HEK293 (cell line): Measurements from ENCODE around the gene WFDC12.

ENCODE experiments used
- CTCF ChIA-PET: fragments of 350-600 bp; formaldehyde crosslinking; extraction: SDS; loops from one replicate; lab custom pipeline; 2021; ENCODE audit warnings: antibody characterized with exemption; lab: Yijun Ruan, JAX
- POLR2A ChIA-PET: fragments of 300-600 bp; formaldehyde crosslinking; extraction: SDS; loops from one replicate; lab custom pipeline; 2020; ENCODE audit warnings: antibody characterized with exemption, inconsistent platforms; lab: Yijun Ruan, JAX
- H3K27ac ChIP-seq: fragments of 200-500 bp; sonication (Bioruptor generic); 2 replicates; pipeline ENCODE4 v1.5.1; 2014; ENCODE audit warnings: low read depth, low read length, control low read depth, inconsistent platforms; ENCODE audit errors: extremely low read depth
- H3K36me3 ChIP-seq, 2 experiments: fragments of 200-500 bp in 1 of 2; sonication (Bioruptor generic) in 1 of 2; 1 replicate in 1 of 2; 2 replicates in 1 of 2; pipeline ENCODE4 v1.5.1; 2014 to 2017; ENCODE audit warnings: inconsistent platforms in 2 of 2, low read length in 2 of 2; ENCODE audit not compliant: control insufficient read depth in 2 of 2, insufficient read depth in 1 of 2
- H3K4me1 ChIP-seq: fragments of 200-500 bp; sonication (Bioruptor generic); 2 replicates; pipeline ENCODE4 v1.5.1; 2014; ENCODE audit warnings: mild to moderate bottlenecking, low read length, inconsistent platforms; ENCODE audit not compliant: control insufficient read depth, insufficient read depth
- H3K4me3 ChIP-seq: 2 replicates; pipeline ENCODE4 v1.5.1; 2011; ENCODE audit warnings: low read depth, mild to moderate bottlenecking, control low read depth, low read length, moderate library complexity
- H3K9me3 ChIP-seq: fragments of 200-500 bp; sonication (Bioruptor generic); 2 replicates; pipeline ENCODE4 v1.5.1; 2014; ENCODE audit warnings: low read depth, low read length, inconsistent platforms; ENCODE audit not compliant: control insufficient read depth, insufficient read depth
- BCL11B ChIP-seq: fragments of 450-650 bp; formaldehyde crosslinking; IDR thresholded peaks from 2 replicates; pipeline ENCODE4 v1.5.1; 2016; ENCODE audit warnings: low read depth, missing biosample characterization, missing genetic modification characterization
- HOXA7 ChIP-seq: sonication (generic); formaldehyde crosslinking; IDR thresholded peaks from 2 replicates; pipeline ENCODE4 v1.8.1; 2022; ENCODE audit warnings: missing genetic modification reagents, borderline replicate concordance
- REST ChIP-seq: fragments of 450-650 bp; formaldehyde crosslinking; IDR thresholded peaks from 2 replicates; pipeline ENCODE4 v1.5.1; 2016; ENCODE audit warnings: missing biosample characterization, missing genetic modification characterization
- ZEB2 ChIP-seq: fragments of 450-650 bp; formaldehyde crosslinking; IDR thresholded peaks from 2 replicates; pipeline ENCODE4 v1.5.1; 2016; ENCODE audit warnings: missing biosample characterization, missing genetic modification characterization
- ZIC2 ChIP-seq: fragments of 450-650 bp; formaldehyde crosslinking; IDR thresholded peaks from 2 replicates; pipeline ENCODE4 v1.5.1; 2016; ENCODE audit warnings: missing biosample characterization, missing genetic modification characterization
- ZNF211 ChIP-seq: fragments of 450-650 bp; formaldehyde crosslinking; IDR thresholded peaks from 2 replicates; pipeline ENCODE4 v1.5.1; 2016; ENCODE audit warnings: low read depth, missing biosample characterization, missing genetic modification characterization
- ZNF24 ChIP-seq: fragments of 450-650 bp; formaldehyde crosslinking; IDR thresholded peaks from 2 replicates; pipeline ENCODE4 v1.5.1; 2016; ENCODE audit warnings: missing biosample characterization, missing genetic modification characterization
- ZNF341 ChIP-seq: fragments of 450-650 bp; formaldehyde crosslinking; IDR thresholded peaks from 2 replicates; pipeline ENCODE4; 2016; ENCODE audit warnings: low read depth, missing biosample characterization, missing genetic modification characterization
- ZNF449 ChIP-seq: fragments of 450-650 bp; formaldehyde crosslinking; IDR thresholded peaks from 2 replicates; pipeline ENCODE4 v1.5.1; 2017; ENCODE audit warnings: missing biosample characterization, mild to moderate bottlenecking, missing genetic modification characterization, moderate library complexity
- ZNF473 ChIP-seq: fragments of 450-650 bp; formaldehyde crosslinking; IDR thresholded peaks from 2 replicates; pipeline ENCODE4 v1.5.1; 2017; ENCODE audit warnings: missing biosample characterization, missing genetic modification characterization
- ZNF518A ChIP-seq: fragments of 450-650 bp; formaldehyde crosslinking; conservative IDR thresholded peaks from 2 replicates; pipeline ENCODE4 v1.5.1; 2016; ENCODE audit warnings: low read depth, missing biosample characterization, missing genetic modification characterization
- ZNF654 ChIP-seq: fragments of 450-650 bp; formaldehyde crosslinking; IDR thresholded peaks from 2 replicates; pipeline ENCODE4 v1.5.1; 2016; ENCODE audit warnings: low read depth, missing biosample characterization, missing genetic modification characterization
- ZNF677 ChIP-seq: fragments of 450-650 bp; IDR thresholded peaks from 2 replicates; pipeline ENCODE4 v1.5.0; 2018; ENCODE audit warnings: missing biosample characterization, mild to moderate bottlenecking, missing genetic modification characterization, moderate library complexity
- ZNF707 ChIP-seq: fragments of 450-650 bp; formaldehyde crosslinking; IDR thresholded peaks from 2 replicates; pipeline ENCODE4 v1.5.1; 2016; ENCODE audit warnings: missing biosample characterization, missing genetic modification characterization
- ZNF777 ChIP-seq: fragments of 450-650 bp; formaldehyde crosslinking; IDR thresholded peaks from 2 replicates; pipeline ENCODE4 v1.5.1; 2017; ENCODE audit warnings: missing biosample characterization, missing genetic modification characterization, borderline replicate concordance
- ZSCAN30 ChIP-seq: fragments of 450-650 bp; IDR thresholded peaks from 2 replicates; pipeline ENCODE4 v1.5.1; 2018; ENCODE audit warnings: missing biosample characterization, mild to moderate bottlenecking, missing genetic modification characterization, moderate library complexity

WFDC12 gene

GRCh38 chr20:45112754-45113153 is 11.5 kb downstream of the WFDC12 start (continued):
- no peak for TF ChIP-seq ZNF707 (tag by site-specific recombination)
- no peak for TF ChIP-seq ZNF341 (tag by site-specific recombination)
- no peak for TF ChIP-seq ZNF24
- no peak for TF ChIP-seq ZEB2 (tag by site-specific recombination)

GRCh38 chr20:45111799-45112471 is 12.3 kb downstream of the WFDC12 start:
- no peaks in the 10 kb centered on the region for H3K9me3 ChIP-seq
- no peak overlapping the region for H3K27ac ChIP-seq
- no peak overlapping the region for H3K4me3 ChIP-seq
- no peaks in the 10 kb centered on the region for H3K4me1 ChIP-seq
- ChIA-PET POLR2A (no interaction called here), CTCF (interaction anchor here (0.6 to 6.3 kb wide), 27 partner anchors 8 to 203 kb away, joined by 3 to 44 read pairs (median 4); partner anchors contain the start of gene WFDC12)
- TF ChIP-seq ZNF654 (tag by site-specific recombination) (peak; percentile 31), ZNF677 (tag by site-specific recombination) (no peak)
- H3K36me3 ChIP-seq: no peaks in the 10 kb centered on the region

GRCh38 chr20:45111285-45111684 is 13.0 kb downstream of the WFDC12 start:
- TF ChIP-seq ZSCAN30 (tag by site-specific recombination): no peak
- peak; percentile 43; the same call in 1 of the 2 replicates for TF ChIP-seq ZNF449
- peak; percentile 56 for TF ChIP-seq ZIC2 (tag by site-specific recombination)
- no peak for TF ChIP-seq ZNF518A
- TF ChIP-seq ZNF473 (tag by site-specific recombination): no peak
- TF ChIP-seq BCL11B (tag by site-specific recombination): no peak
- no peak for TF ChIP-seq ZNF211 (tag by site-specific recombination)
- TF ChIP-seq REST: no peak
- TF ChIP-seq ZNF777 (tag by site-specific recombination): no peak
- TF ChIP-seq HOXA7 (CRISPR knock-in tag): no peak
- TF ChIP-seq, all 188 proteins: peak for 2
- CTCF ChIA-PET: interaction anchor here (0.6 to 6.3 kb wide), 19 partner anchors 9 to 202 kb away, joined by 3 to 44 read pairs (median 6); partner anchors contain the start of gene WFDC12
- no peak overlapping the region for H3K27ac ChIP-seq
- POLR2A ChIA-PET: no interaction called here
- H3K4me1 ChIP-seq: no peaks in the 10 kb centered on the region
- H3K4me3 ChIP-seq: no peak overlapping the region
- no peaks in the 10 kb centered on the region for H3K36me3 ChIP-seq
- no peaks in the 10 kb centered on the region for H3K9me3 ChIP-seq
